Hepatocyte (in vitro differentiated cells): Measurements from ENCODE around the gene LCN1.

Experiments
- EZH2 ChIP-seq: fragments of 200-600 bp; sonication (generic); IDR thresholded peaks from 2 replicates; pipeline ENCODE4 v1.6.1; 2016; ENCODE audit warnings: antibody characterized with exemption, mild to moderate bottlenecking, borderline replicate concordance
- EZH2phosphoT487 ChIP-seq: fragments of 200-600 bp; sonication (generic); IDR thresholded peaks from one replicate; pipeline ENCODE4 v1.6.1; 2018; ENCODE audit warnings: antibody characterized with exemption, mild to moderate bottlenecking, low read depth, moderate library complexity; ENCODE audit not compliant: unreplicated experiment, severe bottlenecking
- TF ChIP-seq, protein P1 (sequence below): fragments of 200-600 bp; sonication (generic); IDR thresholded peaks from 2 replicates; pipeline ENCODE4 v1.5.1; 2016; ENCODE audit warnings: antibody characterized with exemption, mild to moderate bottlenecking; ENCODE audit not compliant: poor library complexity

DNA sequence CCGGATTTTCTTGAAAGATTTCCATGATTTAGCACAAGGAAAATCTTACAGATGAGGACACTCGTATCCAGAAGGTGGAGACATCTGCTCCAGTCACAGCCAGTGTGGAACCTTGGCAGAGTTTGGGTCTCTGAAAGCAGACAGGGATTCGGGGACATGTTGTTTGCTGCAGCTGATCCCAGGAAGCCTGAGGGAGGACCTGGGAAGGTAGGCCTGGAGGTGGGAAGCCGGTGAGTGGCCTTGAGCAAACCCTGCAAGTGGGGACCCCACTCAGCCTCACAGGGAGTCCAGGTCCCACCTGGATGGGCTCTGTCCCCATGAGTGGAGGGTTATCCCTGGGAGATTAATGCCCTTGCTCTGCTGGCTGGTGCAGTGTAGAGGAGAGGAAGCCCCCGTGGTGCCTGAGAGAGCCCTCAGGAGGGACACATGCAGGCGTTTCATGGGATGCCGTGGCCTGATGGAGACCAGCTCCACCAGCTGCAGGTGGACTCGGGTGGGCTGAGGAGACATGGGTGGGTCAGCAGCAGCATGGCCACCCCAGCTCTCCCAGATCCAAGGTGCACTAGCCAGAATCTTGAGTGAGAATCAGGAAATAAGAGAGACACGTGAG is 12.9 kb upstream of the LCN1 start:
- TF ChIP-seq, protein P1, sequence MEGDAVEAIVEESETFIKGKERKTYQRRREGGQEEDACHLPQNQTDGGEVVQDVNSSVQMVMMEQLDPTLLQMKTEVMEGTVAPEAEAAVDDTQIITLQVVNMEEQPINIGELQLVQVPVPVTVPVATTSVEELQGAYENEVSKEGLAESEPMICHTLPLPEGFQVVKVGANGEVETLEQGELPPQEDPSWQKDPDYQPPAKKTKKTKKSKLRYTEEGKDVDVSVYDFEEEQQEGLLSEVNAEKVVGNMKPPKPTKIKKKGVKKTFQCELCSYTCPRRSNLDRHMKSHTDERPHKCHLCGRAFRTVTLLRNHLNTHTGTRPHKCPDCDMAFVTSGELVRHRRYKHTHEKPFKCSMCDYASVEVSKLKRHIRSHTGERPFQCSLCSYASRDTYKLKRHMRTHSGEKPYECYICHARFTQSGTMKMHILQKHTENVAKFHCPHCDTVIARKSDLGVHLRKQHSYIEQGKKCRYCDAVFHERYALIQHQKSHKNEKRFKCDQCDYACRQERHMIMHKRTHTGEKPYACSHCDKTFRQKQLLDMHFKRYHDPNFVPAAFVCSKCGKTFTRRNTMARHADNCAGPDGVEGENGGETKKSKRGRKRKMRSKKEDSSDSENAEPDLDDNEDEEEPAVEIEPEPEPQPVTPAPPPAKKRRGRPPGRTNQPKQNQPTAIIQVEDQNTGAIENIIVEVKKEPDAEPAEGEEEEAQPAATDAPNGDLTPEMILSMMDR: no peak
- TF ChIP-seq EZH2: no peak
- no peak for TF ChIP-seq EZH2phosphoT487
